H1 (cell line): ENCODE results near the gene ATP8B2.

Source experiments
- CEBPB ChIP-seq: IDR thresholded peaks from 2 replicates; pipeline ENCODE4 v1.6.1; 2012; ENCODE audit warnings: low read depth, low read length
- CHD2 ChIP-seq: IDR thresholded peaks from 2 replicates; pipeline ENCODE4 v1.6.1; 2012; ENCODE audit warnings: low read length, improper control_type of control experiment

GRCh38 chr1:154324241-154324640, 1.1 kb upstream of the ATP8B2 start:
- TF ChIP-seq CHD2 = no peak
- TF ChIP-seq CEBPB = no peak
